Caco-2 (cell line): ENCODE data around the gene PTPRG. TPM values are rescaled to one million over a fixed set of nuclear protein-coding genes. Genes with fewer than 3 reads are reported as not detected.

Experiments
- BruUV-seq: library from RNA; stranded (reverse); fragments of 400-500 nt; replicated peaks from 2 replicates; lab custom pipeline; 2021; lab: Mats Ljungman, UMichigan
- CTCF ChIA-PET: fragments of 300-600 bp; sonication (Branson Sonifier 250); formaldehyde crosslinking; loops from one replicate; lab custom pipeline; 2022; ENCODE audit warnings: antibody characterized with exemption; lab: Charles Lee
- POLR2A ChIA-PET: fragments of 300-600 bp; sonication (Branson Sonifier 250); formaldehyde crosslinking; loops from one replicate; lab custom pipeline; 2022; ENCODE audit warnings: antibody characterized with exemption; lab: Charles Lee
- DNase-seq, 2 experiments: peaks; one replicate each; pipeline versions ENCODE4 v3.0.0 to v3.0.0-alpha.2; 2020 to 2022
- H3K27me3 ChIP-seq: replicated peaks from 2 replicates; pipeline ENCODE4 v1.6.0; 2011; ENCODE audit warnings: low read length; ENCODE audit not compliant: control insufficient read depth, insufficient read depth
- H3K36me3 ChIP-seq: 2 replicates; pipeline ENCODE4 v1.5.1; 2011; ENCODE audit warnings: low read length; ENCODE audit not compliant: control insufficient read depth, insufficient read depth
- H3K4me1 ChIP-seq: fragments of 250-450 bp; sonication (Bioruptor Pico); 2 replicates; pipeline ENCODE4 v1.5.1; 2020; ENCODE audit warnings: mild to moderate bottlenecking
- H3K4me3 ChIP-seq: 2 replicates; pipeline ENCODE4 v1.5.1; 2011; ENCODE audit warnings: low read depth, mild to moderate bottlenecking, control low read depth, low read length
- H3K9me3 ChIP-seq: fragments of 250-450 bp; sonication (Bioruptor Pico); 2 replicates; pipeline ENCODE4 v1.5.1; 2020; ENCODE audit warnings: mild to moderate bottlenecking, moderate library complexity
- H3K27ac Mint-ChIP-seq: one replicate; pipeline ENCODE4 v1.8.0; 2022; ENCODE audit warnings: mixed read lengths; ENCODE audit not compliant: unreplicated experiment
- H3K27me3 Mint-ChIP-seq: one replicate; pipeline ENCODE4 v1.8.0; 2022; ENCODE audit warnings: mixed read lengths; ENCODE audit not compliant: insufficient read depth, unreplicated experiment
- H3K36me3 Mint-ChIP-seq: one replicate; pipeline ENCODE4 v1.8.0; 2022; ENCODE audit warnings: mild to moderate bottlenecking, mixed read lengths; ENCODE audit not compliant: insufficient read depth, unreplicated experiment
- H3K4me1 Mint-ChIP-seq: one replicate; pipeline ENCODE4 v1.8.0; 2022; ENCODE audit warnings: low read depth, mixed read lengths; ENCODE audit not compliant: unreplicated experiment
- H3K4me3 Mint-ChIP-seq: one replicate; pipeline ENCODE4 v1.8.0; 2022; ENCODE audit warnings: mild to moderate bottlenecking, moderate library complexity, mixed read lengths; ENCODE audit not compliant: unreplicated experiment
- H3K9me3 Mint-ChIP-seq: one replicate; pipeline ENCODE4 v1.8.0; 2022; ENCODE audit warnings: mixed read lengths; ENCODE audit not compliant: unreplicated experiment
- CTCF ChIP-seq, 2 experiments: fragments of 200-600 bp in 1 of 2; IDR thresholded peaks; 1 replicate in 1 of 2; 2 replicates in 1 of 2; pipeline versions ENCODE4 v1.5.1 to v1.8.0; 2011 to 2022; ENCODE audit warnings: antibody characterized with exemption in 1 of 2, control low read depth in 1 of 2, inconsistent platforms in 1 of 2, low read depth in 1 of 2, low read length in 1 of 2, mild to moderate bottlenecking in 1 of 2, moderate library complexity in 1 of 2; ENCODE audit not compliant: insufficient read depth in 1 of 2, severe bottlenecking in 1 of 2, unreplicated experiment in 1 of 2
- intact Hi-C: fragments of 100-400 bp; cut with micrococcal nuclease; formaldehyde crosslinking; loops from one replicate; pipeline ENCODE4 v1.10.0; 2022; ENCODE audit not compliant: unreplicated experiment
- total RNA-seq: library from RNA; stranded (reverse); gene quantifications from 2 replicates; pipeline ENCODE4 v1.2.3, GENCODE V29; 2022

Gene PTPRG
- total RNA-seq, 1 experiment from 2014 or later, result 46.4 TPM

DNA sequence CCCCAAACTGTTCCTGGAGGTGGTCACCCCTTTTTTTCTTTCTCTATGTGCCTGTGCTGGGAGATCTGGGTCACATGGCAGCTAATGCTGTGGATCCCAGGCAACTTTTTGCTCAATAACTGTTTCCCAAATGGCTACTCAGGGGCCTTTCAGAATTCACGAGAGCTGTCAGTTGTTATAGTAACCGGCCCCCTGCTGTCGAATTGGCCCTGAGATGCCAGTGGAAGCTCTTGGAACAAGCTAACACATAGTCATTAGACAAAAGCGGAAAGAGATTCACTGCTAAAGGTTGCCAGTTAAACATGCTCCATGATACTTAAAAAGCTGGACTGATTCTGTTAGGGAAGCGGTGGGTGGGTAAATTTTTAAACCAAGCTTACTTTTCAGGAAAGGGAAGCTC, 667.8 kb downstream of the PTPRG start:
- intact Hi-C loops, result no loop called here
- H3K9me3 ChIP-seq, result no peaks in the 10 kb centered on the region
- Mint-ChIP-seq H3K27me3 (no peaks in the 10 kb centered on the region), H3K4me3 (no peak overlapping the region), H3K27ac (no peak overlapping the region), H3K36me3 (peaks cover 16% of the 10 kb centered on the region), H3K9me3 (no peaks in the 10 kb centered on the region), H3K4me1 (no peaks in the 10 kb centered on the region)
- no peaks in the 10 kb centered on the region for H3K4me1 ChIP-seq
- ChIA-PET CTCF (interaction anchor here (0.6 kb wide), 1 partner anchor 15 kb away, joined by 3 read pairs; no protein-coding TSS in a partner anchor), POLR2A (no interaction called here)
- TF ChIP-seq CTCF (IDR thresholded peaks at IDR 0.05; ENCODE audit: insufficient read depth in 1 of 2, low read depth in 1 of 2, low read length in 1 of 2, severe bottlenecking in 1 of 2, unreplicated experiment in 1 of 2), result no peak
- no peaks in the 10 kb centered on the region; the same call in 1 of the 2 replicates for H3K36me3 ChIP-seq
- H3K27me3 ChIP-seq, result no peaks in the 10 kb centered on the region
- no peak overlapping the region for H3K4me3 ChIP-seq
- DNase-seq, result no peak
- BruUV-seq, result no TSS peak

GRCh38 chr3:62229908-62230307, 668.5 kb downstream of the PTPRG start:
- Histone ChIP-seq H3K9me3 (no peaks in the 10 kb centered on the region), H3K4me1 (no peaks in the 10 kb centered on the region), H3K4me3 (no peak overlapping the region), H3K27me3 (no peaks in the 10 kb centered on the region), H3K36me3 (no peaks in the 10 kb centered on the region; the same call in 1 of the 2 replicates)
- intact Hi-C loops, result no loop called here
- peak; percentile 26 to 44 for TF ChIP-seq CTCF (IDR thresholded peaks at IDR 0.05; ENCODE audit: insufficient read depth in 1 of 2, low read depth in 1 of 2, low read length in 1 of 2, severe bottlenecking in 1 of 2, unreplicated experiment in 1 of 2)
- ChIA-PET POLR2A (no interaction called here), CTCF (no interaction called here)
- DNase-seq, result no peak
- Mint-ChIP-seq H3K4me3 (no peak overlapping the region), H3K27ac (no peak overlapping the region), H3K27me3 (no peaks in the 10 kb centered on the region), H3K36me3 (peaks cover 16% of the 10 kb centered on the region), H3K4me1 (no peaks in the 10 kb centered on the region), H3K9me3 (no peaks in the 10 kb centered on the region)
- no TSS peak for BruUV-seq

DNA sequence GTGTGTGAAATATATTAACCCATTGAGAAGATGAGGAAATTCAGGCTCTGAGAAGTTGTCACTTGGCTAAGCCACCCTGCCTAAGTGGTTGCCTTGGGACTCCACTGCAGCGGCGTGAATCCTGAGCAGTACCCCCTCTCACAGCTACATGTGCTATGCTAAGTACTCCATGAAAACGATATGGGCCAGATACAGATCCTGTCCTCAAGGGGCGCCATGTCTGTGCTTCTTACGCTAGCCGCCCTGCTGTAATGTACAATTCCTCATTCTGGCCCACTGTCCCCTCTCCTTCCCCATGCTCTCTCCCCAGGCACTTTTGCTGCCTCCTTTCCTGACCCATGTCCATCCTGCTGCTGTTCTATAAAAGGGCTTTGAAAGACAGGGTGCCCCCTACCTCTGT, 671.7 kb downstream of the PTPRG start:
- ChIA-PET CTCF (no interaction called here), POLR2A (no interaction called here)
- no peaks in the 10 kb centered on the region for H3K4me1 ChIP-seq
- no peak for TF ChIP-seq CTCF (IDR thresholded peaks at IDR 0.05; ENCODE audit: insufficient read depth in 1 of 2, low read depth in 1 of 2, low read length in 1 of 2, severe bottlenecking in 1 of 2, unreplicated experiment in 1 of 2)
- H3K4me3 ChIP-seq, result no peak overlapping the region
- Mint-ChIP-seq H3K36me3 (peaks cover 3% of the 10 kb centered on the region), H3K9me3 (no peaks in the 10 kb centered on the region), H3K27ac (no peak overlapping the region), H3K27me3 (no peaks in the 10 kb centered on the region), H3K4me3 (no peak overlapping the region), H3K4me1 (no peaks in the 10 kb centered on the region)
- intact Hi-C loops, result no loop called here
- H3K36me3 ChIP-seq, result no peaks in the 10 kb centered on the region
- no peaks in the 10 kb centered on the region for H3K9me3 ChIP-seq
- no TSS peak for BruUV-seq
- H3K27me3 ChIP-seq, result no peaks in the 10 kb centered on the region
- no peak for DNase-seq
